Thyroid gland (tissue), 4 donors: ENCODE measurements around the gene CSTB.

Source experiments
- POLR2A ChIP-seq, 2 donors: fragments of 450-650 bp; IDR thresholded peaks; one replicate each; pipeline ENCODE4 v1.6.1; 2017; ENCODE audit warnings: antibody characterized with exemption in 2 of 2, mild to moderate bottlenecking in 2 of 2, moderate library complexity in 1 of 2
- TF ChIP-seq, protein P1 (sequence below), 6 experiments: fragments of 200-600 bp in 3 of 6; fragments of 450-650 bp in 3 of 6; sonication (generic) in 3 of 6; IDR thresholded peaks; one replicate each; pipeline ENCODE4 v1.5.1; 2016 to 2019; ENCODE audit warnings: antibody characterized with exemption in 6 of 6, mild to moderate bottlenecking in 2 of 6, inconsistent platforms in 1 of 6, moderate library complexity in 1 of 6

GRCh38 chr21:43741423-43742096 is 34.5 kb downstream of the CSTB start:
- TF ChIP-seq POLR2A (IDR thresholded peaks at IDR 0.05): no peak
- TF ChIP-seq, protein P1, sequence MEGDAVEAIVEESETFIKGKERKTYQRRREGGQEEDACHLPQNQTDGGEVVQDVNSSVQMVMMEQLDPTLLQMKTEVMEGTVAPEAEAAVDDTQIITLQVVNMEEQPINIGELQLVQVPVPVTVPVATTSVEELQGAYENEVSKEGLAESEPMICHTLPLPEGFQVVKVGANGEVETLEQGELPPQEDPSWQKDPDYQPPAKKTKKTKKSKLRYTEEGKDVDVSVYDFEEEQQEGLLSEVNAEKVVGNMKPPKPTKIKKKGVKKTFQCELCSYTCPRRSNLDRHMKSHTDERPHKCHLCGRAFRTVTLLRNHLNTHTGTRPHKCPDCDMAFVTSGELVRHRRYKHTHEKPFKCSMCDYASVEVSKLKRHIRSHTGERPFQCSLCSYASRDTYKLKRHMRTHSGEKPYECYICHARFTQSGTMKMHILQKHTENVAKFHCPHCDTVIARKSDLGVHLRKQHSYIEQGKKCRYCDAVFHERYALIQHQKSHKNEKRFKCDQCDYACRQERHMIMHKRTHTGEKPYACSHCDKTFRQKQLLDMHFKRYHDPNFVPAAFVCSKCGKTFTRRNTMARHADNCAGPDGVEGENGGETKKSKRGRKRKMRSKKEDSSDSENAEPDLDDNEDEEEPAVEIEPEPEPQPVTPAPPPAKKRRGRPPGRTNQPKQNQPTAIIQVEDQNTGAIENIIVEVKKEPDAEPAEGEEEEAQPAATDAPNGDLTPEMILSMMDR (IDR thresholded peaks at IDR 0.05): no peak
